Common myeloid progenitor, CD34-positive (primary cell): ENCODE data around the gene DHX9.

Experiments
- CTCF ChIA-PET: fragments of 350-600 bp; sonication (Branson Sonifier 250); formaldehyde crosslinking; loops from one replicate; lab custom pipeline; 2021; ENCODE audit warnings: antibody characterized with exemption; lab: Charles Lee
- POLR2A ChIA-PET: fragments of 350-600 bp; sonication (Branson Sonifier 250); formaldehyde crosslinking; loops from one replicate; lab custom pipeline; 2021; ENCODE audit warnings: antibody characterized with exemption; lab: Charles Lee
- DNase-seq, 3 donors: peaks; one replicate each; pipeline versions ENCODE4 v3.0.0 to v3.0.0-alpha.2; 2013
- H3K27ac ChIP-seq, 2 experiments: 1 replicate in 1 of 2; 2 replicates in 1 of 2; pipeline ENCODE4 v1.7.0; 2013; ENCODE audit warnings: inconsistent platforms in 2 of 2, low read length in 2 of 2, mild to moderate bottlenecking in 2 of 2, low read depth in 1 of 2, moderate library complexity in 1 of 2; ENCODE audit not compliant: severe bottlenecking in 2 of 2, insufficient read depth in 1 of 2, poor library complexity in 1 of 2
- H3K27me3 ChIP-seq, 5 experiments: replicated peaks in 2 of 5; 1 replicate in 3 of 5; 2 replicates in 2 of 5; pipeline versions ENCODE4 v1.6.1 to v1.7.0; 2013; ENCODE audit warnings: low read length in 4 of 5, mild to moderate bottlenecking in 2 of 5, moderate library complexity in 2 of 5, inconsistent platforms in 1 of 5; ENCODE audit not compliant: insufficient read depth in 5 of 5, control insufficient read depth in 4 of 5
- H3K36me3 ChIP-seq, 4 experiments: 1 replicate in 2 of 4; 2 replicates in 2 of 4; pipeline versions ENCODE4 v1.6.1 to v1.7.0; 2013; ENCODE audit warnings: low read length in 3 of 4, control low read depth in 1 of 4, mild to moderate bottlenecking in 1 of 4; ENCODE audit not compliant: control insufficient read depth in 4 of 4, insufficient read depth in 4 of 4
- H3K4me1 ChIP-seq, 4 experiments: 1 replicate in 3 of 4; 2 replicates in 1 of 4; pipeline versions ENCODE4 v1.6.1 to v1.7.1; 2013; ENCODE audit warnings: low read length in 3 of 4, mild to moderate bottlenecking in 3 of 4, control low read depth in 1 of 4, inconsistent platforms in 1 of 4, moderate library complexity in 1 of 4; ENCODE audit not compliant: control insufficient read depth in 4 of 4, insufficient read depth in 4 of 4; ENCODE audit errors: control extremely low read depth in 1 of 4
- H3K4me3 ChIP-seq, 7 experiments: 1 replicate in 4 of 7; 2 replicates in 3 of 7; pipeline versions ENCODE4 v1.5.1 to v1.7.0; 2013; ENCODE audit warnings: mild to moderate bottlenecking in 7 of 7, low read length in 6 of 7, moderate library complexity in 6 of 7, inconsistent platforms in 2 of 7, low read depth in 2 of 7, control low read depth in 1 of 7; ENCODE audit not compliant: insufficient read depth in 4 of 7, control insufficient read depth in 1 of 7; ENCODE audit errors: extremely low read depth in 1 of 7
- H3K9me3 ChIP-seq, 5 experiments: 1 replicate in 4 of 5; 2 replicates in 1 of 5; pipeline versions ENCODE4 v1.6.1 to v1.7.1; 2013; ENCODE audit warnings: low read length in 4 of 5, mild to moderate bottlenecking in 2 of 5, inconsistent platforms in 1 of 5, low read depth in 1 of 5, moderate library complexity in 1 of 5; ENCODE audit not compliant: control insufficient read depth in 4 of 5, insufficient read depth in 2 of 5; ENCODE audit errors: control extremely low read depth in 1 of 5
- WGBS: methylation state at CpG from one replicate; pipeline ENCODE4 v1.1.5; 2013; ENCODE audit not compliant: insufficient coverage; 5-methylcytosine and 5-hydroxymethylcytosine counted together

DHX9 gene

GRCh38 chr1:182816863-182817262, 22.3 kb upstream of the DHX9 start:
- POLR2A ChIA-PET: no interaction called here
- H3K36me3 ChIP-seq: peaks cover 0 to 3% (median 0%) of the 10 kb centered on the region in 4 experiments
- DNase-seq: no peak

GRCh38 chr1:182817802-182818201, 21.3 kb upstream of the DHX9 start:
- POLR2A ChIA-PET: no interaction called here
- CTCF ChIA-PET: no interaction called here
- no peak overlapping the region for H3K27ac ChIP-seq
- no peak for DNase-seq
- no peaks in the 10 kb centered on the region for H3K27me3 ChIP-seq
- WGBS: 100% methylated on average over 3 of the region's 3 CpGs
- H3K4me3 ChIP-seq: no peak overlapping the region
- H3K4me1 ChIP-seq: no peaks in the 10 kb centered on the region
- no peaks in the 10 kb centered on the region for H3K9me3 ChIP-seq
- peaks cover 0 to 3% (median 0%) of the 10 kb centered on the region in 4 experiments for H3K36me3 ChIP-seq

More at GRCh38 chr1:182816863-182817262, 22.3 kb upstream of the DHX9 start:
- H3K9me3 ChIP-seq: no peaks in the 10 kb centered on the region
- no CpG with 5 or more reads among the region's 2 CpGs for WGBS
- CTCF ChIA-PET: no interaction called here
- H3K27ac ChIP-seq: no peak overlapping the region
- H3K27me3 ChIP-seq: no peaks in the 10 kb centered on the region
- no peaks in the 10 kb centered on the region for H3K4me1 ChIP-seq
- no peak overlapping the region for H3K4me3 ChIP-seq

- WGBS: 80% methylated on average over 3 of the region's 3 CpGs
- Histone ChIP-seq H3K4me3 (no peak overlapping the region), H3K36me3 (no peaks in the 10 kb centered on the region), H3K9me3 (no peaks in the 10 kb centered on the region), H3K4me1 (no peaks in the 10 kb centered on the region), H3K27me3 (no peaks in the 10 kb centered on the region), H3K27ac (no peak overlapping the region)
- ChIA-PET CTCF (interaction anchor here (1.2 kb wide), 1 partner anchor 33 kb away, joined by 3 read pairs; no protein-coding TSS in a partner anchor), POLR2A (no interaction called here)
- no peak for DNase-seq
These were observed 15.9 kb upstream of the DHX9 start for GRCh38 chr1:182823220-182823619.

GRCh38 chr1:182826892-182827291, 12.3 kb upstream of the DHX9 start:
- 86% methylated on average over 1 of the region's 2 CpGs for WGBS
- H3K4me3 ChIP-seq: no peak overlapping the region
- ChIA-PET CTCF (no interaction called here), POLR2A (no interaction called here)
- DNase-seq: no peak
- H3K27me3 ChIP-seq: no peaks in the 10 kb centered on the region
- H3K4me1 ChIP-seq: peaks cover 5 to 10% (median 6%) of the 10 kb centered on the region in 4 experiments
- no peaks in the 10 kb centered on the region for H3K9me3 ChIP-seq
- no peaks in the 10 kb centered on the region for H3K36me3 ChIP-seq
- no peak overlapping the region for H3K27ac ChIP-seq

GRCh38 chr1:182829285-182829932, 9.7 kb upstream of the DHX9 start:
- Histone ChIP-seq H3K4me1 (peaks cover 5 to 10% (median 6%) of the 10 kb centered on the region in 4 experiments), H3K27ac (no peak overlapping the region), H3K9me3 (no peaks in the 10 kb centered on the region), H3K36me3 (no peaks in the 10 kb centered on the region), H3K4me3 (peak overlapping the region in 1 of 7 experiments; percentile 32), H3K27me3 (no peaks in the 10 kb centered on the region)
- ChIA-PET POLR2A (no interaction called here), CTCF (interaction anchor here (1.1 to 1.6 kb wide), 2 partner anchors 48 to 233 kb away, joined by 3 to 5 read pairs; no protein-coding TSS in a partner anchor)
- peak in 2 of 3 donors; percentile 19 to 41 for DNase-seq
- 81% methylated on average over 3 of the region's 5 CpGs for WGBS

GRCh38 chr1:182833271-182833670, 5.9 kb upstream of the DHX9 start:
- H3K4me1 ChIP-seq: peaks cover 5 to 10% (median 7%) of the 10 kb centered on the region in 4 experiments
- no peak overlapping the region for H3K27ac ChIP-seq
- POLR2A ChIA-PET: no interaction called here
- no peak for DNase-seq
- no peaks in the 10 kb centered on the region for H3K27me3 ChIP-seq
- H3K36me3 ChIP-seq: no peaks in the 10 kb centered on the region
- no peak overlapping the region for H3K4me3 ChIP-seq
- H3K9me3 ChIP-seq: no peaks in the 10 kb centered on the region
- CTCF ChIA-PET: no interaction called here

GRCh38 chr1:182834326-182834725, 4.8 kb upstream of the DHX9 start:
- H3K9me3 ChIP-seq: no peaks in the 10 kb centered on the region
- ChIA-PET POLR2A (no interaction called here), CTCF (no interaction called here)
- WGBS: 100% methylated on average over 2 of the region's 2 CpGs
- DNase-seq: no peak
- no peak overlapping the region for H3K27ac ChIP-seq
- H3K27me3 ChIP-seq: no peaks in the 10 kb centered on the region
- H3K4me3 ChIP-seq: no peak overlapping the region
- H3K36me3 ChIP-seq: no peaks in the 10 kb centered on the region
- H3K4me1 ChIP-seq: peaks cover 7 to 13% (median 10%) of the 10 kb centered on the region in 4 experiments
